Measurements from ENCODE around the gene FCGR1A.
"Not testable (repeated sequence)": the region's sequence is repeated elsewhere in the genome, so short reads cannot be mapped to it uniquely, and the experiment has no call there.

DNA sequence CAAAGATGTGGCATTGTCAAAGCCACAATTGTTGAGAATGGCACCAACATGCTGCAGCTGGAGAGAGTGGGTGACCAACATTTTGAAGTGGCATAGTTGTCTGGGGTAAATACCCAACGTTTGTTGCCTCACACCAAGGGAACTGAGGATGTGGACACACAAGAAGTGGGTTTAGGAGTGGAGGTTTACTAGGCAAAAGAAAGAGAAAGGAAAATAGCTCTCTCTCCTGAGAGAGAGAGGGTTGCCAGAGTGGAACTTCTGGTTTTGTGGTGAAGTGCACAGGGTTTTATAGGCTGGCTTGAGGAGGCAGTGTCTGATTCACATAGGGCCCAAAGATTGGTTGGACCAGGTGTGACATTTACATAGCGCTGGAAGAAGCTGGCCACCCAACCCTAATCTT lies 29.0 kb upstream of the FCGR1A start:
- TF ChIP-seq, protein P1, sequence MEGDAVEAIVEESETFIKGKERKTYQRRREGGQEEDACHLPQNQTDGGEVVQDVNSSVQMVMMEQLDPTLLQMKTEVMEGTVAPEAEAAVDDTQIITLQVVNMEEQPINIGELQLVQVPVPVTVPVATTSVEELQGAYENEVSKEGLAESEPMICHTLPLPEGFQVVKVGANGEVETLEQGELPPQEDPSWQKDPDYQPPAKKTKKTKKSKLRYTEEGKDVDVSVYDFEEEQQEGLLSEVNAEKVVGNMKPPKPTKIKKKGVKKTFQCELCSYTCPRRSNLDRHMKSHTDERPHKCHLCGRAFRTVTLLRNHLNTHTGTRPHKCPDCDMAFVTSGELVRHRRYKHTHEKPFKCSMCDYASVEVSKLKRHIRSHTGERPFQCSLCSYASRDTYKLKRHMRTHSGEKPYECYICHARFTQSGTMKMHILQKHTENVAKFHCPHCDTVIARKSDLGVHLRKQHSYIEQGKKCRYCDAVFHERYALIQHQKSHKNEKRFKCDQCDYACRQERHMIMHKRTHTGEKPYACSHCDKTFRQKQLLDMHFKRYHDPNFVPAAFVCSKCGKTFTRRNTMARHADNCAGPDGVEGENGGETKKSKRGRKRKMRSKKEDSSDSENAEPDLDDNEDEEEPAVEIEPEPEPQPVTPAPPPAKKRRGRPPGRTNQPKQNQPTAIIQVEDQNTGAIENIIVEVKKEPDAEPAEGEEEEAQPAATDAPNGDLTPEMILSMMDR (IDR thresholded peaks at IDR 0.05): not testable (repeated sequence)
- TF ChIP-seq POLR2A, POLR2AphosphoS5 (IDR thresholded peaks at IDR 0.05): not testable (repeated sequence)
